Measurements from ENCODE around the gene PIN4.
A peak's percentile ranks its signal among the peaks of the same experiment; 100 is the strongest.
"Not testable (repeated sequence)": the region's sequence is repeated elsewhere in the genome, so short reads cannot be mapped to it uniquely, and the experiment has no call there.

Gene PIN4

GRCh38 chrX:72202792-72203401, 21.3 kb downstream of the PIN4 start:
- DNase-seq (ENCODE audit: low read depth) = no peak

- no peak for DNase-seq (ENCODE audit: low read depth)
Measured at GRCh38 chrX:72203421-72203820, 21.9 kb downstream of the PIN4 start.

- DNase-seq (ENCODE audit: low read depth) = no peak
Measured at GRCh38 chrX:72205706-72206105, 24.1 kb downstream of the PIN4 start.

GRCh38 chrX:72207366-72207765, 25.8 kb downstream of the PIN4 start:
- no peak for DNase-seq (ENCODE audit: low read depth)

GRCh38 chrX:72208126-72208800, 26.7 kb downstream of the PIN4 start:
- no peak for DNase-seq (ENCODE audit: low read depth)

GRCh38 chrX:72216973-72217372, 35.4 kb downstream of the PIN4 start:
- DNase-seq (ENCODE audit: low read depth) = no peak

- not testable (repeated sequence) for DNase-seq (ENCODE audit: low read depth)
Measured at GRCh38 chrX:72220375-72220774, 38.8 kb downstream of the PIN4 start.

GRCh38 chrX:72230290-72230689, 48.7 kb downstream of the PIN4 start:
- DNase-seq (ENCODE audit: low read depth) = no peak

- DNase-seq (ENCODE audit: low read depth) = no peak
Measured at GRCh38 chrX:72236841-72237240, 55.3 kb downstream of the PIN4 start.

- DNase-seq (ENCODE audit: low read depth) = no peak
Measured at GRCh38 chrX:72238183-72238582, 56.6 kb downstream of the PIN4 start.

GRCh38 chrX:72238721-72239475, 57.3 kb downstream of the PIN4 start, which contains the start of gene ERCC6L:
ERCC6L (minus strand) TSS chrX:72239027; CDS start chrX:72238911, 116 bp downstream.
- peak; percentile 85 for DNase-seq (ENCODE audit: low read depth)

- no peak for DNase-seq (ENCODE audit: low read depth)
Measured at GRCh38 chrX:72240976-72241375, 59.4 kb downstream of the PIN4 start.

- peak; percentile 68 for DNase-seq (ENCODE audit: low read depth)
Measured at GRCh38 chrX:72243472-72243871, 61.9 kb downstream of the PIN4 start.

- DNase-seq (ENCODE audit: low read depth) = peak; percentile 55
Measured at GRCh38 chrX:72245461-72246089, 64.0 kb downstream of the PIN4 start.

GRCh38 chrX:72247206-72247942, 65.8 kb downstream of the PIN4 start:
- DNase-seq (ENCODE audit: low read depth) = peak; percentile 53

Data from iris pigment epithelial cell (primary cell).